ENCODE results near the gene GLA.

The GLA gene

GRCh38 chrX:101415180-101416145 is 7.7 kb upstream of the GLA start:
- peaks cover 34% of the 10 kb centered on the region for H3K36me3 ChIP-seq (ENCODE audit: control insufficient read depth, low read length)
- peak overlapping the region; percentile 32 for H3K4me2 ChIP-seq (ENCODE audit: low read length)
- H3K4me1 ChIP-seq (ENCODE audit: control insufficient read depth, low read length), result peaks cover 44% of the 10 kb centered on the region
- H4K20me1 ChIP-seq (ENCODE audit: control insufficient read depth, insufficient read depth, low read depth, low read length), result no peaks in the 10 kb centered on the region
- H3K9me3 ChIP-seq (ENCODE audit: control insufficient read depth, insufficient read depth, low read length), result no peaks in the 10 kb centered on the region
- peaks cover 6% of the 10 kb centered on the region for H3F3A ChIP-seq (ENCODE audit: control insufficient read depth, insufficient read depth)
- H3K27me3 ChIP-seq (ENCODE audit: control insufficient read depth, low read length), result no peaks in the 10 kb centered on the region
- H3K4me3 ChIP-seq (ENCODE audit: low read length), result no peak overlapping the region
- peaks cover 33% of the 10 kb centered on the region for H3K79me2 ChIP-seq (ENCODE audit: control insufficient read depth, low read length)
- H3K9me2 ChIP-seq (replicated peaks; ENCODE audit: control insufficient read depth, low read length), result no peaks in the 10 kb centered on the region
- TF ChIP-seq CTCF (IDR thresholded peaks at IDR 0.05; ENCODE audit: low read depth, low read length, poor library complexity, severe bottlenecking) (peak; percentile 63), EZH2phosphoT487 (IDR thresholded peaks at IDR 0.05; ENCODE audit: borderline replicate concordance, low read length) (no peak)
- H3K27ac ChIP-seq (ENCODE audit: low read depth, low read length), result no peak overlapping the region

- H3K79me2 ChIP-seq (ENCODE audit: control insufficient read depth, low read length), result peaks cover 65% of the 10 kb centered on the region
- H3K4me2 ChIP-seq (ENCODE audit: low read length), result no peak overlapping the region
- no peaks in the 10 kb centered on the region for H3K9me2 ChIP-seq (replicated peaks; ENCODE audit: control insufficient read depth, low read length)
Measured at GRCh38 chrX:101411984-101412383, 4.3 kb upstream of the GLA start.

GRCh38 chrX:101410461-101410860 is 2.7 kb upstream of the GLA start:
- H3K27ac ChIP-seq (ENCODE audit: low read depth, low read length), result no peak overlapping the region
- peaks cover 80% of the 10 kb centered on the region for H3K79me2 ChIP-seq (ENCODE audit: control insufficient read depth, low read length)
- no peak overlapping the region for H3K4me3 ChIP-seq (ENCODE audit: low read length)

More at GRCh38 chrX:101411984-101412383, 4.3 kb upstream of the GLA start:
- Histone ChIP-seq H3K9me3 (ENCODE audit: control insufficient read depth, insufficient read depth, low read length) (no peaks in the 10 kb centered on the region), H3K27me3 (ENCODE audit: control insufficient read depth, low read length) (no peaks in the 10 kb centered on the region), H3K27ac (ENCODE audit: low read depth, low read length) (no peak overlapping the region), H3K4me1 (ENCODE audit: control insufficient read depth, low read length) (peaks cover 36% of the 10 kb centered on the region), H4K20me1 (ENCODE audit: control insufficient read depth, insufficient read depth, low read depth, low read length) (no peaks in the 10 kb centered on the region), H3F3A (ENCODE audit: control insufficient read depth, insufficient read depth) (peaks cover 6% of the 10 kb centered on the region), H3K4me3 (ENCODE audit: low read length) (no peak overlapping the region), H3K36me3 (ENCODE audit: control insufficient read depth, low read length) (peaks cover 37% of the 10 kb centered on the region)
- TF ChIP-seq CTCF (IDR thresholded peaks at IDR 0.05; ENCODE audit: low read depth, low read length, poor library complexity, severe bottlenecking), result no peak
- no peak for TF ChIP-seq EZH2phosphoT487 (IDR thresholded peaks at IDR 0.05; ENCODE audit: borderline replicate concordance, low read length)

More at GRCh38 chrX:101410461-101410860, 2.7 kb upstream of the GLA start:
- Histone ChIP-seq H3K9me2 (replicated peaks; ENCODE audit: control insufficient read depth, low read length) (no peaks in the 10 kb centered on the region), H3K4me2 (ENCODE audit: low read length) (peak overlapping the region; percentile 70), H3K27me3 (ENCODE audit: control insufficient read depth, low read length) (no peaks in the 10 kb centered on the region), H4K20me1 (ENCODE audit: control insufficient read depth, insufficient read depth, low read depth, low read length) (no peaks in the 10 kb centered on the region), H3K36me3 (ENCODE audit: control insufficient read depth, low read length) (peaks cover 37% of the 10 kb centered on the region), H3K9me3 (ENCODE audit: control insufficient read depth, insufficient read depth, low read length) (no peaks in the 10 kb centered on the region), H3K4me1 (ENCODE audit: control insufficient read depth, low read length) (peaks cover 32% of the 10 kb centered on the region), H3F3A (ENCODE audit: control insufficient read depth, insufficient read depth) (peaks cover 6% of the 10 kb centered on the region)
- TF ChIP-seq CTCF (IDR thresholded peaks at IDR 0.05; ENCODE audit: low read depth, low read length, poor library complexity, severe bottlenecking), result no peak
- no peak for TF ChIP-seq EZH2phosphoT487 (IDR thresholded peaks at IDR 0.05; ENCODE audit: borderline replicate concordance, low read length)
